ENCODE results near the gene DTYMK.
"Not testable (repeated sequence)": the region's sequence is repeated elsewhere in the genome, so short reads cannot be mapped to it uniquely, and the experiment has no call there.

Gene DTYMK

GRCh38 chr2:241671457-241672240 is 15.0 kb downstream of the DTYMK start:
- no peak for DNase-seq (ENCODE audit: low spot score)

GRCh38 chr2:241670333-241671110 is 16.1 kb downstream of the DTYMK start:
- DNase-seq (ENCODE audit: low spot score) = no peak

GRCh38 chr2:241668839-241669238 is 17.8 kb downstream of the DTYMK start:
- DNase-seq (ENCODE audit: low spot score) = no peak

- DNase-seq (ENCODE audit: low spot score) = no peak
These were observed 18.3 kb downstream of the DTYMK start for GRCh38 chr2:241668354-241668753.

- DNase-seq (ENCODE audit: low spot score) = no peak
These were observed 19.8 kb downstream of the DTYMK start for GRCh38 chr2:241666627-241667400.

- DNase-seq (ENCODE audit: low spot score) = no peak
These were observed 20.7 kb downstream of the DTYMK start for GRCh38 chr2:241665731-241666440.

- DNase-seq (ENCODE audit: low spot score) = not testable (repeated sequence)
These were observed 23.9 kb downstream of the DTYMK start for GRCh38 chr2:241662731-241663130.

- no peak for DNase-seq (ENCODE audit: low spot score)
These were observed 25.9 kb downstream of the DTYMK start for GRCh38 chr2:241660593-241661213.

GRCh38 chr2:241659150-241659739 is 27.4 kb downstream of the DTYMK start:
- no peak for DNase-seq (ENCODE audit: low spot score)

GRCh38 chr2:241658296-241658695 is 28.3 kb downstream of the DTYMK start:
- no peak for DNase-seq (ENCODE audit: low spot score)

- DNase-seq (ENCODE audit: low spot score) = no peak
These were observed 28.8 kb downstream of the DTYMK start for GRCh38 chr2:241657786-241658254.

- no peak for DNase-seq (ENCODE audit: low spot score)
These were observed 30.3 kb downstream of the DTYMK start for GRCh38 chr2:241656190-241656741.

- DNase-seq (ENCODE audit: low spot score) = no peak
These were observed 31.0 kb downstream of the DTYMK start for GRCh38 chr2:241655516-241656189.

- no peak for DNase-seq (ENCODE audit: low spot score)
These were observed 32.1 kb downstream of the DTYMK start for GRCh38 chr2:241654551-241654950.

- no peak for DNase-seq (ENCODE audit: low spot score)
These were observed 33.3 kb downstream of the DTYMK start for GRCh38 chr2:241653210-241653750.

GRCh38 chr2:241652722-241653121 is 33.9 kb downstream of the DTYMK start:
- no peak for DNase-seq (ENCODE audit: low spot score)

- no peak for DNase-seq (ENCODE audit: low spot score)
These were observed 34.5 kb downstream of the DTYMK start for GRCh38 chr2:241652142-241652541.

GRCh38 chr2:241649927-241650326 is 36.7 kb downstream of the DTYMK start:
- DNase-seq (ENCODE audit: low spot score) = no peak

- no peak for DNase-seq (ENCODE audit: low spot score)
These were observed 37.2 kb downstream of the DTYMK start for GRCh38 chr2:241649404-241649803.

GRCh38 chr2:241648453-241648852 is 38.2 kb downstream of the DTYMK start:
- no peak for DNase-seq (ENCODE audit: low spot score)
